ENCODE measurements around the gene ANAPC4. TPM values are rescaled to one million over a fixed set of nuclear protein-coding genes. Genes with fewer than 3 reads are reported as not detected.

The ANAPC4 gene
- total and polyA plus RNA-seq, 2 of the 4 experiments (the other 2 are of a cell fraction), result 12.4 to 18.3 TPM

GRCh38 chr4:25377572-25378436, 741 bp downstream of the ANAPC4 start (continued):
- TF ChIP-seq RAD21 (IDR thresholded peaks at IDR 0.05; ENCODE audit: low read length), result no peak
- TF ChIP-seq MAFK (IDR thresholded peaks at IDR 0.05; ENCODE audit: low read depth, low read length), result no peak

DNA sequence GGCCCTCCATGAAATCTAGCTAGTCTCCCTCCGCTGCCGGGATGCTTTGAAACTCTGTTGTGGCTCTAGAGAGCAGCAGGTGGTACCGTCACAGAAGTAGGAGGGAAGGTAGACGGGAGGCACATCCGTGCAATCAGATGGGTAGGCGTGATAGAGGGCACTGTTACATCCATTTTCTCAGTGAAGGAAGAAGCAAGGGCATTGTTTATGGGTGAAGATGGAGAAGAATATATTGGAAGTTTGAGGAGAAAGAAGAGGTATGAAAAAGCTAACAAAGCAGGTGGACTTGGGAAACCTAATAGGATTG, 1.3 kb downstream of the ANAPC4 start:
- Histone ChIP-seq H3K9me3 (ENCODE audit: control insufficient read depth, insufficient read depth, low read length) (no peaks in the 10 kb centered on the region), H3K27ac (ENCODE audit: insufficient read depth, low read length) (no peak overlapping the region), H2BK120ac (ENCODE audit: low read depth, low read length) (no peak overlapping the region), H3K14ac (replicated peaks; ENCODE audit: low read depth, low read length) (no peak overlapping the region), H3K36me3 (ENCODE audit: control insufficient read depth, insufficient read depth, low read length) (peaks cover 5% of the 10 kb centered on the region; the same call in 1 of the 2 replicates), H3K27me3 (ENCODE audit: control insufficient read depth, insufficient read depth, low read length) (no peaks in the 10 kb centered on the region), H4K8ac (ENCODE audit: low read depth in 2 of 2, low read length in 2 of 2) (no peak overlapping the region; a peak in 1 of 4 replicates), H3K9me1 (ENCODE audit: insufficient read depth, low read length) (peaks cover 16% of the 10 kb centered on the region), H2AK5ac (ENCODE audit: low read depth, low read length) (no peak overlapping the region), H3K23ac (ENCODE audit: low read depth, low read length) (no peak overlapping the region), H3K4me1 (ENCODE audit: control insufficient read depth, insufficient read depth, low read length) (peaks cover 5% of the 10 kb centered on the region), H3K18ac (ENCODE audit: low read depth, low read length) (no peak overlapping the region), H3K4ac (ENCODE audit: low read depth, low read length) (no peak overlapping the region), H2BK5ac (ENCODE audit: low read depth, low read length, poor library complexity, severe bottlenecking) (no peak overlapping the region), H3K56ac (ENCODE audit: extremely low read depth, insufficient read depth, low read length) (no peak overlapping the region), H4K5ac (ENCODE audit: low read depth, low read length) (no peak overlapping the region), H2AK9ac (replicated peaks; ENCODE audit: low read depth, low read length, poor library complexity) (peak overlapping the region; percentile 57), H2BK15ac (ENCODE audit: low read depth, low read length) (no peak overlapping the region), H2AFZ (replicated peaks; ENCODE audit: low read length, poor library complexity) (no peak overlapping the region), H3K4me3 (ENCODE audit: insufficient read depth, low read depth, low read length) (peak overlapping the region; percentile 99), H3K79me1 (ENCODE audit: low read depth in 1 of 2, low read length in 2 of 2) (peaks cover 23 to 29% of the 10 kb centered on the region in 2 experiments), H4K91ac (ENCODE audit: insufficient read depth, low read depth, low read length) (no peak overlapping the region), H3K9ac (ENCODE audit: low read depth, low read length) (no peak overlapping the region), H3K4me2 (ENCODE audit: low read depth, low read length) (peak overlapping the region; percentile 87), H4K20me1 (ENCODE audit: insufficient read depth, low read length) (no peaks in the 10 kb centered on the region), H2BK20ac (ENCODE audit: low read depth, low read length) (no peak overlapping the region)
- no TSS peak for BruUV-seq (replicated peaks)
- dilution Hi-C loops (cut with HindIII; ENCODE audit: low sequenced_read_pairs, unreplicated experiment) (no loop called here), intact Hi-C loops (cut with micrococcal nuclease) (loop anchor here (10.0 kb wide), 1 partner anchor 524 kb away; no protein-coding TSS in a partner anchor), in situ Hi-C loops (cut with MboI; ENCODE audit: low sequenced_read_pairs) (no loop called here)
- no peak for TF ChIP-seq RFX5 (IDR thresholded peaks at IDR 0.05; ENCODE audit: low read depth, low read length)
- no peak for TF ChIP-seq FOS (IDR thresholded peaks at IDR 0.05; ENCODE audit: low read depth, low read length)
- DNase-seq, result no peak
- ATAC-seq (ENCODE audit: low read depth), result no peak
- ChIA-PET POLR2A (ENCODE audit: unreplicated experiment) (no interaction called here), CTCF (no interaction called here)
- 71% methylated on average over 6 of the region's 6 CpGs; no CpG with 5 or more reads in 1 of the 2 experiments for WGBS, 2 experiments (ENCODE audit: extremely low coverage in 2 of 2, insufficient read length in 1 of 2)
